Cortex of kidney (tissue), 1 donor: ENCODE measurements around the gene PRKAA1.
"Not testable (repeated sequence)": the region's sequence is repeated elsewhere in the genome, so short reads cannot be mapped to it uniquely, and the experiment has no call there.

Source experiments
- DNase-seq: peaks from one replicate; lab custom pipeline; 2025; lab: John Stamatoyannopoulos, UW

The PRKAA1 gene

GRCh38 chr5:40825461-40826043, 27.4 kb upstream of the PRKAA1 start:
- DNase-seq = not testable (repeated sequence)

DNA sequence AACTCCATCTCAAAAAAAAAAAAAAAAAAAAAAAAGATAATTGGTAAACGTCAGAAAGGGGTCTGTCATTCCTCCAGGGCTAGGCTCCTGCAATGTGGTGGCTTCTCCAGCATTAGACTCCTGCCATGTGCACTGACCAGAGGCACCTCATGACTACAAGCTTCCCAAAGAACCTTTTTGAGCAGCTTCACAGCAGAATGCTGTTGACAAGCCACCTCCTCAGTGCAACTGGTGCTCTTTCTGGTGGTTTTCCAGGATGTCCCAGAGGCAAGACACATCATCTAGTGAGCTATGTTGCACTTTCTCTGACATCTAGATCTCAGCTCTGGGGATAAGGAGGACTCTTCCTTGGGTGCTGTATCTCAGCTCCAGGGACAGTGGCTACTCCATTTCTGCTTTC, 25.3 kb upstream of the PRKAA1 start:
- no peak for DNase-seq

DNA sequence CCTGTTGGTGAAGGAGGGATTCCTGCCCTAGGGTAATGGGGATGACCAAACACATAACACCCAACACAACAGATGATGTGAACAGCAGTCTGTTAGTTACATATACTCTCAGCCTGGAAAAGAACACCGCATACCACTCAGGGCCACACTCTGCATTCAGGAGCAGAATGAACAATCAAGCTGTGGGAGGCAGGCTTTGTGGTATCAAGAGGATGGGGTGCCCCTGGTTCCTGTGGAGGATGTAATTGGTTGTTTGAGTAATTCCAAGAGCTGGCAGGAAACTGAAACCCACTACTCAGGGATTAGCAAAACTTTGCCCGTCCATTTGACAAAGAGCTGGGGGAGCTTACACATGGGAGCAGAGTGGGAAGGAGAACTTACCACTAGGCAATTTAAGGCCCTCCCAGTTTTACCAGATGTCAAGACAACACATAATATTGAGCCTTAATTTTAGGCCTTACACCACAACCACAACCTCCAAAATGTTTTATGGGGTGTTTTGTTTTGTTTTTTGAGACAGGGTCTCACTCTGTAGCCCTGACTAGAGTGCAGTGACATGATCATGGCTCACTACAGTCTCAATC, 15.6 kb upstream of the PRKAA1 start:
- DNase-seq = no peak

GRCh38 chr5:40812125-40812524, 14.0 kb upstream of the PRKAA1 start:
- no peak for DNase-seq

GRCh38 chr5:40801771-40802562, 3.8 kb upstream of the PRKAA1 start:
- no peak for DNase-seq

GRCh38 chr5:40799258-40799657, 1.1 kb upstream of the PRKAA1 start:
- DNase-seq = no peak

GRCh38 chr5:40798801-40799210, 632 bp upstream of the PRKAA1 start:
- no peak for DNase-seq

DNA sequence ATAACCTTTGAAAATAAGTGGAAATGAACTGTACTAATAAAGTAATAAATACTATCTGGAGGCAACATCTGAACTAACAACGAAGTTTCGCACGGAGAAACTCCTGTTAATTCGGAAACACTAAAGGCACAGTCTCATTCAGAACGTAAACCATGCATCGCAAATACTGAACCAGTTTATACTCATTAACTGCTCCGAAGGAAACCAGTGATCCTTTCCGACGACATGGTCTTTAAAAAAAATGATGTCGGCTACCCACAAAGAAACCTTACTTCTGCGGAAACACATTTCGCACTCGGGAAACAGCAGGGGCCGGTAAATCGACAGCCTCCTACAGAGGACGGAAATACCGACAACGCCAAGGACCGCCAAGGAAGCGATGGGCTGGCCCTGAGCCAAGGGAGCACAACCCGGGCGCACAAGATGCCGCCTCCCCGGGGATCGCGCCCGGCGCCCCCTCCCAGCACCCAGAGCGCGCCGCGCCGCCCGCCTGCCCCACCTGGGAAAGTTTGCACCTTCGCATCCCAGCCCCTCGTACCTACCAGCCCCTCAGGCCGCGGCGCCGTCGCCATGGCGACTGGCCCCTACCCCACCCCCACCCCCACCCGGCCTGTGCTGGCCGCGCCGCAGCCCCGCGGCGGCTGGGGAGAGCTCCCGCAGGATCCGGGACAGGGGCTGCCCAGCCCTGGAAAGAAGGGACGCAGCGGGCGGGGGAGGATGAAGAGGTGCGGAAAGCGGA, 732 bp downstream of the PRKAA1 start:
- no peak for DNase-seq

- DNase-seq = no peak
These were observed 1.7 kb downstream of the PRKAA1 start for GRCh38 chr5:40796487-40796889.

- DNase-seq = not testable (repeated sequence)
These were observed 3.3 kb downstream of the PRKAA1 start for GRCh38 chr5:40794877-40795276.

DNA sequence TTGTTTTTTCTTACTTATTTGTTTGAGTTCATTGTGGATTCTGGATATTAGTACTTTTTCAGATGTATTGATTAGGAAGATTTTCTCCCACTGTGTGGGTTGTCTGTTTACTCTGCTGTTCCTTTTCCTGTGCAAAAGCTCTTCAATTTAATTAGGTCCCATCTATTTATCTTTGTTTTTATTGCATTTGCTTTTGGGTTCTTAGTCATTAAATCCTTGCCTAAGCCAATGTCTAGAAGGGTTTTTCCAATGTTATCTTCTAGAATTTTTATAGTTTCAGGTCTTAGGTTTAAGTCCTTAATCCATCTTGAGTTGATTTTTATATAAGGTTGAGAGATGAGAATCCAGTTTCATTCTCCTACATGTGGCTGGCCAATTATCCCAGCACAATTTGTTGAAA, 3.8 kb downstream of the PRKAA1 start:
- not testable (repeated sequence) for DNase-seq

- not testable (repeated sequence) for DNase-seq
These were observed 5.5 kb downstream of the PRKAA1 start for GRCh38 chr5:40792691-40793090.

DNA sequence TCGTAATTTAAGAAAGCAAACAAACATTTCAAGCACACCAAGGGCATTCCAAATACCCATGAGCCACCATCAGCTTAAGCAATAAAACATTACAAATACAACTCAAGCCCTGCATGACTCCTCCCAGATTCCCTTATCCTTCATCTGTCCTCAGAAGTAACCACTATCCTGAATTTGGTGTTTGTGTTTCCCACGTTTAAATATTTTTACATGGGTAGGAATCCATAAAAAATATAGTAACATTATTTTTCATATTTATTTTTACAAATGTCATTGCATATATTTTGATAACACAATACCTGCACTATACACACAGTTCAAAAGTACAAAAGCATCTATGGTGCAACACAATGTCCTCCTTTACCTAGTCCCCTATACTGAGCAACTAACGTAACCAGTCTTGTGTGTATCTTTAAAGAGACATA, 6.4 kb downstream of the PRKAA1 start:
- DNase-seq = no peak

DNA sequence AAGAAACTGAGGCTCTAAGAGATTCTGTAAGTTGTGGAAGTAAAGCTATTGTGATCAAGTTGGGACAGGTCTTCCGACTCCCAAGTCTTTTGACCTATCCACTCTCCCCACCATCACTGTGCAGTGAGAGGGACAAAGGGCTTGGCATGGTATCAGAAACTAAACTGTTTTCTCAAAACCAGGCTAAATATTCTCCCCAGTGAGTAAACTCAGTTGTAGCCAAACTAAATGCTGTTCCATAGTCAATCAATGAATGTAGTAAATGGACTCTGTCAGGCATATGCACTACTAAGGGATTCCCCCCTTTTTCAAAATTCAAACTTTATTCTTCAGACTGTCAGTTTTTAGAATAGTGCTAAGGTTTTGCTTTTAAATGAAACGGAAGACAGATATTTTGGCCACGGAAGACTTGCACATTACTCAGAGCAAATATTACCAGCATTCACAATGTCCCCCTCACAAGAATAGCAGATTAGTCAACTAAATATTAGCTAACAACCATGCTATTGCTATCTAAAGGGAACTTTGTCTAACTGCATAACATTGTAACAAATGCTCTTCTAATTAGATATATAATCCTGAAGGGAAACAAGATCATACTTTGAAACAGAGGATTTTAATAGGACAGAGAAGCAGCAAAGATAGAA, 7.1 kb downstream of the PRKAA1 start:
- no peak for DNase-seq

- not testable (repeated sequence) for DNase-seq
These were observed 9.2 kb downstream of the PRKAA1 start for GRCh38 chr5:40788941-40789340.

- DNase-seq = no peak
These were observed 10.2 kb downstream of the PRKAA1 start for GRCh38 chr5:40787986-40788385.

DNA sequence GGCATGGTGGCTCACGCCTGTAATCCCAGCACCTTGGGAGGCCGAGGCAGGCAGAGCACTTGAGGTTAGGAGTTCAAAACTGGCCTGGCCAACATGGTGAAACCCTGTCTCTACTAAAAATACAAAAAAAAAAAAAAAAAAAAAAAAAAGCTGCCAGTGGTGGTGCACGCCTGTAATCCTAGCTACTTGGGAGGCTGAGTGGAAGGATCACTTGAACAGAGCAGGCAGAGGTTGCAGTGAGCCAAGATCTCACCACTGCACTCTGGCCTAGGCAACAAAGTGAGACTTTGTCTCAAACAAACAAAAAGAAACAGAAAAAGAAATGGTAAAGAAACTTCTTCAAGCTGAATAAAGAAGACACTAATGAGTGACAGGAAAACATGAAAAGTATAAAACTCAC, 11.5 kb downstream of the PRKAA1 start:
- DNase-seq = not testable (repeated sequence)

- DNase-seq = no peak
These were observed 13.3 kb downstream of the PRKAA1 start for GRCh38 chr5:40784916-40785315.

- no peak for DNase-seq
These were observed 14.0 kb downstream of the PRKAA1 start for GRCh38 chr5:40784027-40784653.

DNA sequence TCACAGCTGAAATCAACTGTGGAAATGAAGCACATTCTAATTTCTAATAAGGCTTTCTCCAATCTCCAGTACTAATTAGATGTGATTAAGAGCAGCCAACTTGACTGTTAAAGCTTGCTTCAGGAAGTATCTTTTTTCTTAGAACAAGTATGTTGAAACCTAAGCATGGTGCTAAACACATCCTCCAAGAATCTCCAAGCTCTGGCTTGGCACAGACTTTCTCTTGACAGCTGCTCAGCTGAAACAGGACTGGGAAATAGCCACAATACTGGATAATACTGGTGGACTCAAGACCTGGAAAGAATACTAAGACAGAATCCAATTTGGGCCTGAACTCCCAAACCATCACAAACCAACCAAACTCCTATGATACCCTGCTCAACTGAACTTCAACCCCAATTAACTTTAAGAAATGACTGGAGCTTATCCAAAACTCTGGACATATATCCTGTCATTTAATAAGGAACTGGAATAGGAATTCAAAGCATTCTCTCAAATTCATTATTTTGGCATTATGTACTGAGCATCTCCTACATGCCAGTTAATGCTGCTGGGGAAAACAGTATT, 16.2 kb downstream of the PRKAA1 start:
- no peak for DNase-seq

DNA sequence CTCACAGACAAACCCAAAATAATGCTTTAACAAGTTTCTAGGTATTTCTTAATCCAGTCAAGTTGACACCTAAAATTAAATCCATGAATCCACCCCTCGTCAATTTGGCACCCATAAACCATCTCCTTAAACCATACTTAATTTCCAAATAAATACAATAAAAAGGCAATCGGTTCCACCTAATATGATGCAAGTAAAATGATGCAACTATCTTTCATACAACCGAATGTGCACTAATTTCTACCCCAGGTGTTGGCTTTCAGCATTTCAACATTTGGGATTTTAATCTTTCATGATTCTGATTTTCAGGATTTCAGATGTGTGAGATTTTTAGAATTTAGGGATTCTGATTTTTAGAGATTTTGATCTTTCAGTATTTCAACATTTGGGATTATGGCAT, 17.3 kb downstream of the PRKAA1 start:
- no peak for DNase-seq
